OCI-LY7 (cell line): ENCODE results near the gene GTSE1. TPM values are rescaled to one million over a fixed set of nuclear protein-coding genes. Genes with fewer than 3 reads are reported as not detected.

Experiments
- BruUV-seq: library from RNA; stranded (reverse); fragments of 400-500 nt; replicated peaks from 2 replicates; lab custom pipeline; 2021; lab: Mats Ljungman, UMichigan
- CTCF ChIA-PET: fragments of 300-600 bp; sonication (Branson Sonifier 250); formaldehyde crosslinking; loops from one replicate; lab custom pipeline; 2022; ENCODE audit warnings: antibody characterized with exemption; ENCODE audit not compliant: unreplicated experiment; lab: Charles Lee
- POLR2A ChIA-PET: fragments of 300-600 bp; sonication (Branson Sonifier 250); formaldehyde crosslinking; loops from one replicate; lab custom pipeline; 2022; ENCODE audit warnings: antibody characterized with exemption; lab: Charles Lee
- DNase-seq: peaks from one replicate; pipeline ENCODE4 v3.0.0-alpha.2; 2015; ENCODE audit warnings: low spot score
- H2AFZ ChIP-seq: fragments of 200-600 bp; sonication (generic), shearing (Covaris generic); 2 replicates; pipeline ENCODE4 v1.6.1; 2014; ENCODE audit warnings: mild to moderate bottlenecking, antibody characterized with exemption, low read length, moderate library complexity
- H3K27ac ChIP-seq: fragments of 200-600 bp; sonication (generic); 2 replicates; pipeline ENCODE4 v1.5.1; 2014; ENCODE audit warnings: mixed run types, low read depth, mild to moderate bottlenecking, moderate library complexity, low read length, inconsistent platforms; ENCODE audit not compliant: poor library complexity, severe bottlenecking
- H3K36me3 ChIP-seq: fragments of 200-600 bp; sonication (generic); 2 replicates; pipeline ENCODE4 v1.6.1; 2014; ENCODE audit warnings: mild to moderate bottlenecking, antibody characterized with exemption, low read length, moderate library complexity, mixed read lengths; ENCODE audit not compliant: insufficient read depth
- H3K4me1 ChIP-seq: fragments of 200-600 bp; sonication (generic); 2 replicates; pipeline ENCODE4 v1.5.1; 2014; ENCODE audit warnings: mild to moderate bottlenecking, low read length; ENCODE audit not compliant: insufficient read depth, poor library complexity, severe bottlenecking
- H3K4me2 ChIP-seq: fragments of 200-600 bp; sonication (generic); 2 replicates; pipeline ENCODE4 v1.6.1; 2014; ENCODE audit warnings: mild to moderate bottlenecking, low read length
- H3K4me3 ChIP-seq: fragments of 200-600 bp; sonication (generic); 2 replicates; pipeline ENCODE4 v1.5.1; 2014; ENCODE audit warnings: mild to moderate bottlenecking, low read depth, low read length; ENCODE audit not compliant: poor library complexity, severe bottlenecking
- H3K79me2 ChIP-seq: fragments of 200-600 bp; sonication (generic); 2 replicates; pipeline ENCODE4 v1.6.1; 2016; ENCODE audit warnings: low read depth, mild to moderate bottlenecking, low read length, moderate library complexity, mixed read lengths; ENCODE audit not compliant: insufficient read depth
- H3K9me2 ChIP-seq: fragments of 200-600 bp; sonication (generic); 2 replicates; pipeline ENCODE4 v1.6.1; 2016; ENCODE audit warnings: mild to moderate bottlenecking, low read length, mixed read lengths; ENCODE audit not compliant: insufficient read depth
- H3K9me3 ChIP-seq: fragments of 200-600 bp; sonication (generic); 2 replicates; pipeline ENCODE4 v1.6.1; 2014; ENCODE audit warnings: mild to moderate bottlenecking, mixed run types, low read length, mixed read lengths
- H4K20me1 ChIP-seq: fragments of 200-600 bp; sonication (generic); 2 replicates; pipeline ENCODE4 v1.6.1; 2014; ENCODE audit warnings: mild to moderate bottlenecking, antibody characterized with exemption, low read length, moderate library complexity, mixed read lengths; ENCODE audit not compliant: insufficient read depth
- EZH2phosphoT487 ChIP-seq: fragments of 200-600 bp; sonication (generic); IDR thresholded peaks from 2 replicates; pipeline ENCODE4 v1.6.1; 2018; ENCODE audit warnings: low read depth, borderline replicate concordance, mild to moderate bottlenecking, mixed run types, antibody characterized with exemption, low read length, moderate library complexity, mixed read lengths
- intact Hi-C: fragments of 100-400 bp; cut with micrococcal nuclease; formaldehyde crosslinking; loops from one replicate; pipeline ENCODE4 v1.10.0; 2022; ENCODE audit not compliant: unreplicated experiment
- total RNA-seq, 2 experiments: library from RNA; depleted of rRNA in 1 of 2; stranded (reverse); fragments of >200 nt in 1 of 2; shearing (Covaris generic) in 1 of 2; gene quantifications; 2 replicates each; pipeline ENCODE4 v1.2.3, GENCODE V29; 2014 to 2022
- TF ChIP-seq, protein P1 (sequence below): fragments of 200-600 bp; sonication (generic); conservative IDR thresholded peaks from 2 replicates; pipeline ENCODE4 v1.5.1; 2014; ENCODE audit warnings: mild to moderate bottlenecking, antibody characterized with exemption, low read length, moderate library complexity, mixed read lengths

Gene GTSE1
- total RNA-seq, 2 experiments from 2014 or later = 54.7 to 109 TPM

DNA sequence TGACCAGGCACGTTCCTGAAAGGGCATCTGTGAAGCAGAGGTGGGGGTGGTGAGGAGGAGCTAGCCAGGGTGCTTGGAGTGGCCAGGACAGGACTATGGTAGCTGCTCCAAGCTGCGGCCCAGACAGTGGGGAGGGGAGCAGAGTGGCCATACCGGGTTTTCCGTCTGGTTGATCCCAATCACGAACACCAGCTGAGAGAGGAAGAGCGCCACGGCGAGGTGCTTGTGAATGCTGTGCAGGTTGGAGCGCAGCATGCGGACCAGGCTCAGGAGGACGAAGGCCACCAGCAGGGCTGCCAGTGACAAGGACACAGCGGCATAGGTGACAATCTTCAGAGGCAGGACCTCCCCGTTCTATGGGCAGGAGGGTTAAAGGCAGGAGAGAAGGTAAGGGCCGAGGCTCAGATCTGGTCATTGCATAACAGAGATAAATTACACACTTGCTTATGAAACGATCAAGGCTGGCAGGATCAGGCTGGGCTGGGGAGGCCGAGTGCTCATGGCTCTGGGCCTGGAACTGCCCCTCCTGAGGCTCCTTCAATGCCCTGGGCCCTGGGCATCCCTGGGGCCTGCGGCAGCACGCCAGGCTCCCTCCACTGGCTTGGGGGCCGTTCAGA lies 80.3 kb downstream of the GTSE1 start:
- CTCF ChIA-PET = no interaction called here
- Histone ChIP-seq H3K9me3 (no peaks in the 10 kb centered on the region), H3K4me1 (no peaks in the 10 kb centered on the region), H3K4me3 (no peak overlapping the region), H3K27ac (no peak overlapping the region), H3K4me2 (no peak overlapping the region), H2AFZ (no peak overlapping the region), H3K9me2 (no peaks in the 10 kb centered on the region), H3K79me2 (no peaks in the 10 kb centered on the region), H4K20me1 (no peaks in the 10 kb centered on the region), H3K36me3 (no peaks in the 10 kb centered on the region)
- no TSS peak for BruUV-seq
- TF ChIP-seq, protein P1, sequence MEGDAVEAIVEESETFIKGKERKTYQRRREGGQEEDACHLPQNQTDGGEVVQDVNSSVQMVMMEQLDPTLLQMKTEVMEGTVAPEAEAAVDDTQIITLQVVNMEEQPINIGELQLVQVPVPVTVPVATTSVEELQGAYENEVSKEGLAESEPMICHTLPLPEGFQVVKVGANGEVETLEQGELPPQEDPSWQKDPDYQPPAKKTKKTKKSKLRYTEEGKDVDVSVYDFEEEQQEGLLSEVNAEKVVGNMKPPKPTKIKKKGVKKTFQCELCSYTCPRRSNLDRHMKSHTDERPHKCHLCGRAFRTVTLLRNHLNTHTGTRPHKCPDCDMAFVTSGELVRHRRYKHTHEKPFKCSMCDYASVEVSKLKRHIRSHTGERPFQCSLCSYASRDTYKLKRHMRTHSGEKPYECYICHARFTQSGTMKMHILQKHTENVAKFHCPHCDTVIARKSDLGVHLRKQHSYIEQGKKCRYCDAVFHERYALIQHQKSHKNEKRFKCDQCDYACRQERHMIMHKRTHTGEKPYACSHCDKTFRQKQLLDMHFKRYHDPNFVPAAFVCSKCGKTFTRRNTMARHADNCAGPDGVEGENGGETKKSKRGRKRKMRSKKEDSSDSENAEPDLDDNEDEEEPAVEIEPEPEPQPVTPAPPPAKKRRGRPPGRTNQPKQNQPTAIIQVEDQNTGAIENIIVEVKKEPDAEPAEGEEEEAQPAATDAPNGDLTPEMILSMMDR = no peak
- no peak for TF ChIP-seq EZH2phosphoT487
- DNase-seq = no peak
- POLR2A ChIA-PET = no interaction called here
- intact Hi-C loops = no loop called here

GRCh38 chr22:46377525-46378425 lies 81.1 kb downstream of the GTSE1 start:
- no peaks in the 10 kb centered on the region for H3K9me2 ChIP-seq
- H3K79me2 ChIP-seq = no peaks in the 10 kb centered on the region
- H3K4me1 ChIP-seq = no peaks in the 10 kb centered on the region
- no peaks in the 10 kb centered on the region for H3K9me3 ChIP-seq
- H2AFZ ChIP-seq = no peak overlapping the region
- H3K36me3 ChIP-seq = no peaks in the 10 kb centered on the region
- no peak overlapping the region for H3K27ac ChIP-seq
- ChIA-PET CTCF (no interaction called here), POLR2A (no interaction called here)
- intact Hi-C loops = no loop called here
- H3K4me2 ChIP-seq = no peak overlapping the region
- H3K4me3 ChIP-seq = no peak overlapping the region
- TF ChIP-seq, protein P1 = no peak
- TF ChIP-seq EZH2phosphoT487 = no peak
- BruUV-seq = no TSS peak
- DNase-seq = no peak
- no peaks in the 10 kb centered on the region for H4K20me1 ChIP-seq
